ENCODE data around the gene RFX8.

The RFX8 gene

GRCh38 chr2:101474731-101475384 lies at the start of gene RFX8:
TSS of gene RFX8 (minus strand) at chr2:101475112. CDS start at chr2:101466848, 8,264 bp downstream.
- Histone ChIP-seq H3K27me3 (ENCODE audit: insufficient read depth, low read depth, severe bottlenecking) (no peaks in the 10 kb centered on the region), H3K4me3 (ENCODE audit: low read depth, low read length) (no peak within 1 kb of the TSS), H3K36me3 (no peaks in the 10 kb centered on the region), H3K27ac (no peak within 1 kb of the TSS), H3K9me3 (ENCODE audit: severe bottlenecking) (no peaks in the 10 kb centered on the region)
- no peak for DNase-seq
- no peak for TF ChIP-seq CTCF (IDR thresholded peaks at IDR 0.05; ENCODE audit: low read depth, low read length)

GRCh38 chr2:101521487-101521886 lies 46.6 kb upstream of the RFX8 start:
- H3K27me3 ChIP-seq (ENCODE audit: insufficient read depth, low read depth, severe bottlenecking): no peaks in the 10 kb centered on the region
- peaks cover 3% of the 10 kb centered on the region for H3K9me3 ChIP-seq (ENCODE audit: severe bottlenecking)
- DNase-seq: no peak
- no peak overlapping the region for H3K27ac ChIP-seq
- TF ChIP-seq CTCF (IDR thresholded peaks at IDR 0.05; ENCODE audit: low read depth, low read length): no peak
- H3K36me3 ChIP-seq: no peaks in the 10 kb centered on the region
- no peak overlapping the region for H3K4me3 ChIP-seq (ENCODE audit: low read depth, low read length)

- H3K27me3 ChIP-seq (ENCODE audit: insufficient read depth, low read depth, severe bottlenecking): no peaks in the 10 kb centered on the region
- H3K27ac ChIP-seq: no peak overlapping the region
- H3K4me3 ChIP-seq (ENCODE audit: low read depth, low read length): no peak overlapping the region
- no peaks in the 10 kb centered on the region for H3K36me3 ChIP-seq
- no peak for TF ChIP-seq CTCF (IDR thresholded peaks at IDR 0.05; ENCODE audit: low read depth, low read length)
- H3K9me3 ChIP-seq (ENCODE audit: severe bottlenecking): peaks cover 3% of the 10 kb centered on the region
- DNase-seq: no peak
These were observed 45.3 kb upstream of the RFX8 start for GRCh38 chr2:101520246-101520645.

GRCh38 chr2:101518578-101519492 lies 43.9 kb upstream of the RFX8 start:
- TF ChIP-seq CTCF (IDR thresholded peaks at IDR 0.05; ENCODE audit: low read depth, low read length): peak; percentile 59
- H3K27ac ChIP-seq: no peak overlapping the region
- H3K4me3 ChIP-seq (ENCODE audit: low read depth, low read length): 0 out of 2 replicates have a peak overlapping the region, but pooled peaks have one; percentile 9
- H3K27me3 ChIP-seq (ENCODE audit: insufficient read depth, low read depth, severe bottlenecking): no peaks in the 10 kb centered on the region
- peaks cover 3% of the 10 kb centered on the region for H3K9me3 ChIP-seq (ENCODE audit: severe bottlenecking)
- DNase-seq: peak; percentile 59
- H3K36me3 ChIP-seq: no peaks in the 10 kb centered on the region

- Histone ChIP-seq H3K27ac (no peak overlapping the region), H3K4me3 (ENCODE audit: low read depth, low read length) (no peak overlapping the region), H3K9me3 (ENCODE audit: severe bottlenecking) (peaks cover 3% of the 10 kb centered on the region), H3K27me3 (ENCODE audit: insufficient read depth, low read depth, severe bottlenecking) (no peaks in the 10 kb centered on the region), H3K36me3 (no peaks in the 10 kb centered on the region)
- TF ChIP-seq CTCF (IDR thresholded peaks at IDR 0.05; ENCODE audit: low read depth, low read length): no peak
- no peak for DNase-seq
These were observed 42.9 kb upstream of the RFX8 start for GRCh38 chr2:101517758-101518271.

Measured in WERI-Rb-1 (cell line).